ENCODE measurements around the gene IZUMO3.
"Not testable (repeated sequence)": the region's sequence is repeated elsewhere in the genome, so short reads cannot be mapped to it uniquely, and the experiment has no call there.

The IZUMO3 gene, protein sequence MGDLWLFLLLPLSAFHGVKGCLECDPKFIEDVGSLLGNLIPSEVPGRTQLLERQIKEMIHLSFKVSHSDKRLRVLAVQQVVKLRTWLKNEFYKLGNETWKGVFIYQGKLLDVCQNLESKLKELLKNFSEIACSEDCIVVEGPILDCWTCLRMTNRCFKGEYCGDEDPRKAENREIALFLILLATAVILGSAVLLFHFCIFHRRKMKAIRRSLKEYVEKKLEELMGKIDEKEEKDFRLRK

DNA sequence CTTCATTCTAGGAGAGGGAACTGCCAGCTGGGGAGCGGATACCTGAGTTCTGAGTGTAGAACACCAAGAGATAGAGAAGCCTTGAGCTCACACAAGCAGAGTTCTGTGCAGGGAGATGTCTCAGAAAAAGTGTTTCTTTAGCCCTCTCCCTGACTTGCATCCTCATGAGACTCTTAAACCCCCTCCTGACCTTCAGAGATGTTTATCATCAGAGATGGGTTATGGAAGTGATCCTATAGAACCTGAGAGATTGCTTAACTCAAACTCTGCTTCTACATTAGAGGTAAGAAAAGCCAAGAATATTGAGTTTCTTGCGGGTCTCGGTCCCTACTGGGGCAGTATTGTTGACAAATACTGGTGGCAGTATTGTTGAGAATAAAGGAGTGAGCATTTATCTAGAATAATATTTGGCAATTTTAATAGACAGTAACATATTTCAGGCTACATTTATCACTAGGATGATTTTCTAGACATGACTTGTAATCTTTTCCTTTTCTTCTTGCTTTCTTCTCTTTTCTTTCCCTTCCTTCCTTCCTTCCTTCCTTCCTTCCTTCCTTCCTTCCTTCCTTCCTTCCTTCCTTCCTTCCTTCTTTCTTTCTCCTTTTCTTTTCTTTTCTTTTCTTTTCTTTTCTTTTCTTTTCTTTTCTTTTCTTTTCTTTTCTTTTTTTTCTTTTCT lies at the start of gene IZUMO3:
IZUMO3 (minus strand) TSS at position 51 of the 676 bp plus-strand sequence. CDS start 248 bp downstream, outside the sequence.
- no peak for DNase-seq (ENCODE audit: low read depth)

DNA sequence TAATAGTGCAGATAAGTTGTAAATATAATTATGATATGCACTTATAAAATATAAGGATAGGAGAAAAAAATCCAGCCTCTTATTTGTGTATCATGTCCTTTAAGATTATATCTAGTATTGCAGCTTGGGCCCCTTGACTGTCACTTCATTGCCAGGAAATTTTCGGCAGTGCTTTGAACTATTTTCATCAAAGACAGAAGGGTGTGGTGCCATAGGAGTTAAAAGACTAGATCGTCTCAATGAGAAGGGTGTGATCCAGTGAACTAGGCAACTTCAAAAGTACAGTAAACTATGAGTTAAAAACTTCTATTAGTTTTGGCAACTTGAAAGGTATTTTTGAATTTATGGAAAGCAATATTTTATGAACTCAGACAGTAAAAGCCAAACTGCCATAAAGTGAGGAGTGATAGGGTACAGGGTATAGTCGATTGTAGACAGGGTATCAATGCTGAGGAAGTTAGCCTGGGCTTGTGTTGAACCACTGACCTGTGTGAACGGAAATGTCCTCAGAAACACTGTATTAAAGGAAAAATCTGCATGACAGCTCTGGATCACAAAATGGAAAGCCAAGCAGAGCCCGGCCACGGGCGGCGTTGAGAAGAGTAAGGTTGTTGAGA lies 48.6 kb upstream of the IZUMO3 start:
- no peak for DNase-seq (ENCODE audit: low read depth)

GRCh38 chr9:24590432-24590831 lies 44.7 kb upstream of the IZUMO3 start:
- no peak for DNase-seq (ENCODE audit: low read depth)

DNA sequence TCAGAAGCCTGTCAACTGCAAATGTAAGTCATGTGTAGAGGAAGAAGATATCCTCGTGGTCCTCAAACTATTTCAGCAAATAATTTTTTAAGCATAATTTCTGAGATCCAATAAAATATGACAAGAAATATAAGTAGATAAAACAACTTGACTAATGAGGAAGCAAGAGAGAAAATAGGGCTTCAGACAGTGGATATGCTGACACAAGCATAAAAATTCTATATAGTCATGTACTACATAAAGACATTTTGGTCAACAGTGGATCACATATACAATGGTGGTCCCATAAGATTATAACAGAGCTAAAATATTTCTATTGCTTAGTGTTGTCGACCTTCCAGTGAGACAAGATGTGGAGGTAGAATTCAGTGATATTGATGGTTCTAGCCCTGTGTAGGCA lies 42.2 kb upstream of the IZUMO3 start:
- DNase-seq (ENCODE audit: low read depth), result no peak

DNA sequence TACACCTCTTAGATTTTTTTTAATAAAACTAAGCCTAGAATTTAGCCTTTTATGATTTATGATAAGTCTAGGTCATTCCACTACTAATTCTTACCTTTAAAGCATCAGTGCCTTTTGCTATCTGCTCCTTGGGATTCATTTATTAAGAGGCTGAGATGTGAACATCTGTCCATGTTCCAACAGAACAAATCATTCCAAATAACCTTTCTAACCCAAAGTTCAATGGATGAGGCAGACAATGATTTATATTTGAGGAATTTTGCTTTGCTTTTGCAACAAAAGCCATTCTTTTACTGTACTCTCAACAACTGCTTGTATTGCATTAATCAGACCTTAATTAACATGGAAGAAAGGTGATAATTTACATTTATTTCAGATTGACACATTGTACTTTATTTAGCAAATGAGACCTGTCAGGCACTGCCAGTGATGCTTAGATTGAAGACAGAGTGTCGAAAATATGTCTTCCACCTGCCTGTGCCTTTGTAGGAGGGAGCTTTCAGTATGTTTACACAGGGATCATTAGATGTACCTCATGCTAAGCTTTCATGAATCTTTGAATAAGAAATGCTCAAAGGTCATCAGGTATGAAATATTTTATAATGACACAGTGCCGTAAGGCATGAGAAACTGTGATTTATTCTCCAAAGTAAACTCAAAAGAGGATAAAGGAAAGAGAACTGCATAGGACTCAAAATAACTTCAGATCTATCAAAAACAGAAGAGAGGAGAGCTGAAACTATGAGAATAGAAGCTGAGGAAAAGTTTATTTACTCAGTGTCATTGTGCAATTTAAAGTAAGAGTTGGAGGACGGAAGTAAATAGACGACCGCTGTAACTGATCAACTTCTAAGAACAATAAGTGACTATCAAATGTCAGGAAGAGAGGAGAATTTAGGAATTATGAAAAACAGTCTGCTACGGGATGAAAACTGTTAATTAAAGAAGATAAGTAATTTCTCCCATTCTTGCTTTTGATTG lies 36.7 kb upstream of the IZUMO3 start:
- DNase-seq (ENCODE audit: low read depth), result no peak

- not testable (repeated sequence) for DNase-seq (ENCODE audit: low read depth)
Observed at GRCh38 chr9:24580005-24580404, 34.3 kb upstream of the IZUMO3 start.

DNA sequence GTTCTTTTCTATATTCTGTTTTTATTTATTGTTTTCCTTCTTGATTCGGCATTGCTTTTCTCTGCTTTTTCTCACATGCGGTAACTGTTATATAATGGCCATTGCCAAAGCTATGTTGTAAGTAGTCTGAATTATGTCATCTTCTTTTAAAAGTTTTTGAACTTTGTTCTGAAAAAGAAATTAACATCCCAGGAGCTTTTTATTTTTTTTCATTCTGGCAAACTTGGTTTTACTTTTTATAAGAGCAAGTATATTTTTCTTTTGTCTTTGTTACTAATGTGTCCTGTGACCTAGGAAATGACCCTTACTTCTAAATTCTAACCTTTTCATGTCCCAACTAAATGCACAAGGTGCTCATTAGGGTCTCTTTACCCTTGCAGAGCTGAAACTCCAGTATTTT lies 26.7 kb upstream of the IZUMO3 start:
- DNase-seq (ENCODE audit: low read depth), result no peak

GRCh38 chr9:24561957-24562356 lies 16.3 kb upstream of the IZUMO3 start:
- DNase-seq (ENCODE audit: low read depth), result no peak

DNA sequence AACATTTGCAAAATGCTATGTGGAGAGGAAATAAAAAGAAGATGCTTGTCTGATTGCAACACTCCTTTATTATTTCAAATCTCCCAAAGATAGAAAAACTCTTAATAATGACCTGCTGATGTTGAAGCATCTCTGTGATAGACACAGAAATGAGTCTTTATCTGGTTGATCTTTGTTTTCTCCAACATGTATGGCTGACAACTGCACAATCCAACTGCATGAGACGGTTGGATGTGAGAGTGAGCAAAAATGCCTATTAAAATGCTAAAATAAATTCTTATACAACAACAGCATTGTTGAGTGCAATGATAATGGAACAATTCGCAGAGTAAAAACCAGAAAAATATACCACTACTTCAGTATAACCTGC lies 7.5 kb upstream of the IZUMO3 start:
- DNase-seq (ENCODE audit: low read depth), result no peak

DNA sequence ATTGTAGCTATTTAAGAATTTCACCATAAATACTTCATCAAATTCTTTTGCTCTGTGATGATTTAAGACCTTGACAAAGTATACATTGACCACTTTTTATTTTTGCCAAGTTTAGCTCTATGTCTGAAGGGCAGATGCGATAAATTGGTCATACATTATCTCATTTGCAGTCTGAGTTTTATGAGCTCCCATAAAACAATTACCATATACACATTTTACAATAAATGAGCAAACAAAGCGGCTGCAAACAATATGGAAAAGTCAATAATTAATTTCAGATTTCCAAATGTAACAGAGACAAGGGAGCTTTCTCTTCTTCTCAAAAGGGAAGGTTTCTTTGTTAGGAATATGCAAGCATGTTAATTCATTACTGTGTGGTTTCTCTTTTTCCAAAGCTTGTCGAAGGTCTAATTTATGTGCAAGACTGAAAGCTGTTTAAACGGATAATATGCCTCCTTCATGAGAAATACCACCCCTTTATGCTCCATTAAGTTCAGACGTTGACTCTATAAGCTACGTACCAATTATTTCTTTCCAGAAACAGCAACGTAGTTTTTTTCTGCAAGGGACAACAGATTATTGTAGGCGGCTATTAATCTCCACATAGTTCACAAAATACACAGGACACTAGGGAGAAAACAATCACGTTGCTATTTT lies 7.0 kb upstream of the IZUMO3 start:
- no peak for DNase-seq (ENCODE audit: low read depth)

DNA sequence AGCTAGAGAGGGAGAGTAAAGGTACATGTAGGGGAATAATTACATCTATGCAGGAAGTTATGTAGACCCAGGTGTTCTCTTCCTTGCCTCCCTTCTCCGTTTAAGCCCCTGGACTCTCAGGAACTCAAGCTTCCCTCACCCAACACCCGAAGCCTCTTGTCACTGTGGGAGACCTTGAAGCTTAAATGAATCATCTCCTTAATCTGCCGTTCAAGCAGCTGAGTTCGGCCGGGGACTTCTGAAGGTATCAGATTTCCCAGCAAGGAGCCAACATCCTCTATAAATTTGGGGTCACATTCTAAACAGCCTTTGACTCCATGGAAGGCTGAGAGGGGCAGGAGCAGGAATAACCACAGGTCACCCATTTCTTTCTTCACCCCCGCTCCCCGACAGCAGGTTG lies 412 bp downstream of the IZUMO3 start:
- no peak for DNase-seq (ENCODE audit: low read depth)

- no peak for DNase-seq (ENCODE audit: low read depth)
Observed at GRCh38 chr9:24518545-24518944, 27.2 kb downstream of the IZUMO3 start.

DNA sequence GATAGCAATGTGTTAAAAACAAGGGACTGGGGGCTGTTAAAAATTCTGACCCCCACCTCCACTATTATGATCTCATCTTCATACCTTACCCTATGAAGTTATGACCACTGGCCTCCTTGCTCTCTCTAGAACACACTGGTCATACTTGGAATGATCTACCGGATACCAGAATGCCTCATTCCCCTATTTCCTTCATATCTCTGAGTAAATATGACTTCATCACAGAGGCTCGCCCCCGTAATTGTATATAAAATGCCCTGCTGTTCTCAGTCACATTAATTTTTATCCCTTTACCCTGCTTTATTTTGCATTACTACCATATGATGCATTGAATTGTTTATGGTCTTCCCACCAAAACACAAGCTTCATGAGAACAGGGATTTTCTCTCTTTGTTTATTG lies 29.2 kb downstream of the IZUMO3 start:
- no peak for DNase-seq (ENCODE audit: low read depth)

- no peak for DNase-seq (ENCODE audit: low read depth)
Observed at GRCh38 chr9:24509850-24510249, 35.8 kb downstream of the IZUMO3 start.

- DNase-seq (ENCODE audit: low read depth), result no peak
Observed at GRCh38 chr9:24504521-24504920, 41.2 kb downstream of the IZUMO3 start.

DNA sequence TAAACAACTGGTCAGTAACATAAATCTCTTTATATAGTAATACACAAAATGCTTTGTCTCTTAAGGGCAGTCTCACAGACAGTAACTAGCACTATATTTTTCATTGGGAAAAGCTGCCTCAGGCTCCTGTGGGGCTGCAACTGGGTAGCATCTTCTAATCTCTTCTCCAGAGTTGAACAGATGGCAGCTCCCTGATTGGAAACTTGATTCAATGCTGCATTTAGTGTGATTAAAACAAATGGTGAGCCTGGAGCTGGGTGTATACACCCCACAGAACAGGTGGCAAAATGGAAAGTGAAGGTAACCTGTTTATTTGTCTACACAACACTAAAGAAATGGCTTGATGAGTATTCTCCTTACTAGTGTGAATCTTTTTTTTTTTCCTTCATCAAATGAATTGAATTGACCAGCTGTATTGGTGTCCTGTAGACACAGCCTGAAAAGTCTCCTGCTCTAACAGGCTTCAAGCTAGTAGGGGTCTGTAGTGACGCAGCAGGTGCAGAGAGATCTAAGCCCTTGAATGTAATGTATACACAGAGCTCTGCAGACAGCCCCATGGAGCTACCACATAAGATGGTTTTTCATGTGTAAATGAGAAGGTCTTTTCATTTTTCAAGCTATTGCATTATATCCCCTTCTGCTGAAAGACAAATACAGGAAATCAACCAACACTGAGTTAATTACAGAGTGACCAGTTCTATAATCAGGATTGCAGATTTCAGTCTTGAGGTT lies 43.3 kb downstream of the IZUMO3 start:
- DNase-seq (ENCODE audit: low read depth), result no peak

DNA sequence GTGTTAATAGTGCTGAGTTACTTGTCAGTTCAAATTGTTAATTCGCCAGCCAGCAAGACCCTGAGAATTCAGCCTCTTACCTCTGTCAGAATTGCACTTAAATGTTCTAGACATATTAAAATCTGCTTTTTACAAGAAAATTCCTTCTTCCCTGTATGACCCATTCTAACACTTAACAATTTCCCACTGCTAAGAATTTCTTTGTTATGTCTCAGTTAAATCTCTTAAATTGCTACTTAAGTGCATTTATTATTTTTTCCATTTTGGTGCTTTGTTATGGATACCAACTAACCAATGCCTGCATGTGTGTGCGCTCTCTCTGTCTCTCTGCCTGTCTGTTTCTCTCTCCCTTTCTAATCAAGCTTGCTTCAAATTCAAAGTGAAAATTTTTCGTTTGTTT lies 44.9 kb downstream of the IZUMO3 start:
- DNase-seq (ENCODE audit: low read depth), result no peak

- DNase-seq (ENCODE audit: low read depth), result no peak
Observed at GRCh38 chr9:24498632-24499031, 47.1 kb downstream of the IZUMO3 start.

DNA sequence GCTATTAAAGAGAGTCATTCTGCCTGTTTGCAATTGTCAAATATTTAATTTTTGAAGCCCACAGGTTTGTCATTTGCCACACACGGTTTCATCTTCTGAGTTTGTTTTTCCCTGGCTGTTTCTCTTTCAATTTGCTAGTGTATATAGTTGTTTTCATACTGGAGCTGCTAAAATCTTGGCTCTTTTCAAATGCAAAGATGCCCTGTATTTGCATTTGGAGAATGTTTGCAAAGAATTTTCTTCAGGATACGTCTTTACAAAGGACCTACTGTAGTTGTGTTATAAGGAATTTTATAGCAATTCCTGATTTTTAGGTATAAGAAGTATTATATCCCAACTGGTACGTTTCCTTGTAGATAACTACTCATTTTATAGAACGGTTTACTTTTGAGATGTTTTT lies 48.0 kb downstream of the IZUMO3 start:
- DNase-seq (ENCODE audit: low read depth), result no peak

Measured in stimulated activated CD8-positive, alpha-beta memory T cell treated with anti-CD3 and anti-CD28 coated beads, Interleukin-4, amount 100 ng/mL, for 24 hours (primary cell).